HG02759 (cell line): ENCODE results near the gene NT5DC4.

Source experiments
- ATAC-seq: cut with Tn5 transposase; IDR thresholded peaks from one replicate; pipeline ENCODE4 v1.9.1; 2021; ENCODE audit warnings: mild to moderate bottlenecking, moderate library complexity; ENCODE audit not compliant: unreplicated experiment

Gene NT5DC4

GRCh38 chr2:112722816-112723546 lies 2.2 kb downstream of the NT5DC4 start:
- no peak for ATAC-seq

GRCh38 chr2:112723547-112723940 lies 2.7 kb downstream of the NT5DC4 start:
- no peak for ATAC-seq

- no peak for ATAC-seq
These were observed 3.2 kb downstream of the NT5DC4 start for GRCh38 chr2:112723995-112724394.

GRCh38 chr2:112724591-112725525 lies 4.0 kb downstream of the NT5DC4 start:
- ATAC-seq = no peak

GRCh38 chr2:112725545-112726457 lies 5.0 kb downstream of the NT5DC4 start:
- peak; percentile 60 for ATAC-seq

GRCh38 chr2:112726487-112727190 lies 5.8 kb downstream of the NT5DC4 start:
- peak; percentile 78 for ATAC-seq

- no peak for ATAC-seq
These were observed 6.6 kb downstream of the NT5DC4 start for GRCh38 chr2:112727276-112728028.

GRCh38 chr2:112728029-112728362 lies 7.2 kb downstream of the NT5DC4 start:
- no peak for ATAC-seq

GRCh38 chr2:112728378-112729175 lies 7.8 kb downstream of the NT5DC4 start:
- no peak for ATAC-seq

GRCh38 chr2:112730216-112730615 lies 9.4 kb downstream of the NT5DC4 start:
- no peak for ATAC-seq

- no peak for ATAC-seq
These were observed 10.0 kb downstream of the NT5DC4 start for GRCh38 chr2:112730791-112731190.

- no peak for ATAC-seq
These were observed 10.7 kb downstream of the NT5DC4 start for GRCh38 chr2:112731479-112731878.

GRCh38 chr2:112733456-112733855 lies 12.6 kb downstream of the NT5DC4 start:
- no peak for ATAC-seq

- no peak for ATAC-seq
These were observed 13.1 kb downstream of the NT5DC4 start for GRCh38 chr2:112733871-112734270.

GRCh38 chr2:112737542-112738232 lies 16.9 kb downstream of the NT5DC4 start:
- no peak for ATAC-seq

GRCh38 chr2:112740527-112740926 lies 19.7 kb downstream of the NT5DC4 start:
- ATAC-seq = no peak

GRCh38 chr2:112749755-112750559 lies 29.1 kb downstream of the NT5DC4 start:
- peak; percentile 84 for ATAC-seq

GRCh38 chr2:112750560-112750843 lies 29.7 kb downstream of the NT5DC4 start:
- no peak for ATAC-seq
